A549 (cell line): ENCODE results near the gene SVOPL. TPM values are rescaled to one million over a fixed set of nuclear protein-coding genes. Genes with fewer than 3 reads are reported as not detected.

ENCODE experiments used
- ATAC-seq, 2 experiments: fragments of 200-7000 bp in 1 of 2; fragments of >200 bp in 1 of 2; cut with Nextera tagmentation in 1 of 2; cut with Tn5 transposase in 1 of 2; 3 replicates each; pipeline versions ENCODE4 v1.8.0 to v1.9.1; 2018 to 2020; ENCODE audit warnings: mild to moderate bottlenecking in 1 of 2, moderate library complexity in 1 of 2
- CTCF ChIA-PET: fragments of 300-600 bp; sonication (Branson Sonifier 250); formaldehyde crosslinking; extraction: SDS; loops from one replicate; lab custom pipeline; 2021; ENCODE audit warnings: antibody characterized with exemption, inconsistent platforms; lab: Yijun Ruan, JAX
- POLR2A ChIA-PET: fragments of 350-600 bp; formaldehyde crosslinking; extraction: SDS; loops from one replicate; lab custom pipeline; 2021; ENCODE audit warnings: antibody characterized with exemption, inconsistent platforms; lab: Yijun Ruan, JAX
- DNase-seq, 2 experiments: peaks; one replicate each; pipeline versions ENCODE4 v3.0.0 to v3.0.0-alpha.2; 2011 to 2016; ENCODE audit warnings: low read depth in 1 of 2, low spot score in 1 of 2
- FAIRE-seq: peaks from 2 replicates; lab custom pipeline; 2011; peaks lifted over from hg19 to GRCh38; lab: Jason Lieb, UNC
- H3K27ac ChIP-seq, 2 experiments: fragments of >200 bp; sonication (Bioruptor Twin); formaldehyde crosslinking; 3 replicates each; pipeline ENCODE4 v1.5.1; 2016 to 2017
- H3K4me1 ChIP-seq: fragments of >200 bp; sonication (Bioruptor Twin); formaldehyde crosslinking; 3 replicates; pipeline ENCODE4 v1.6.1; 2016
- H3K4me2 ChIP-seq: fragments of >200 bp; sonication (Bioruptor Twin); formaldehyde crosslinking; 3 replicates; pipeline ENCODE4 v1.6.1; 2016
- H3K4me3 ChIP-seq: fragments of >200 bp; sonication (Bioruptor Twin); formaldehyde crosslinking; 3 replicates; pipeline ENCODE4 v1.5.1; 2016
- H3K9me3 ChIP-seq: fragments of >200 bp; sonication (Bioruptor Twin); formaldehyde crosslinking; 3 replicates; pipeline ENCODE4 v1.6.1; 2016
- CBX8 ChIP-seq: fragments of 200-600 bp; sonication (generic); IDR thresholded peaks from 2 replicates; pipeline ENCODE4 v1.6.1; 2016
- CHD2 ChIP-seq: fragments of 150-350 bp; IDR thresholded peaks from 2 replicates; pipeline ENCODE4 v1.6.1; 2014; ENCODE audit warnings: low read length; ENCODE audit not compliant: partially characterized antibody
- EP300 ChIP-seq, 2 experiments: fragments of >200 bp; sonication (Bioruptor Twin); formaldehyde crosslinking; IDR thresholded peaks; 2 replicates in 1 of 2; 3 replicates in 1 of 2; pipeline ENCODE4 v1.6.1; 2016 to 2017
- FOSB ChIP-seq: fragments of 250-450 bp; sonication (Bioruptor Pico); IDR thresholded peaks from 2 replicates; pipeline ENCODE4 v1.5.0; 2020; ENCODE audit warnings: mild to moderate bottlenecking, moderate library complexity
- JUN ChIP-seq, 2 experiments: fragments of >200 bp; sonication (Bioruptor Twin); formaldehyde crosslinking; IDR thresholded peaks; 2 replicates in 1 of 2; 3 replicates in 1 of 2; pipeline ENCODE4 v1.6.1; 2016 to 2017
- JUNB ChIP-seq: fragments of >200 bp; sonication (Bioruptor Twin); formaldehyde crosslinking; IDR thresholded peaks from 2 replicates; pipeline ENCODE4 v1.6.1; 2016
- KDM5A ChIP-seq: fragments of 200-600 bp; sonication (generic); IDR thresholded peaks from 2 replicates; pipeline ENCODE4 v1.6.1; 2016; ENCODE audit warnings: antibody characterized with exemption, mild to moderate bottlenecking
- MAZ ChIP-seq: fragments of 150-350 bp; IDR thresholded peaks from 2 replicates; pipeline ENCODE4 v1.6.1; 2014; ENCODE audit warnings: antibody characterized with exemption, low read depth, low read length, borderline replicate concordance
- MYC ChIP-seq: IDR thresholded peaks from 2 replicates; pipeline ENCODE4 v1.6.1; 2012; ENCODE audit warnings: mild to moderate bottlenecking, inconsistent platforms, low read length, improper control_type of control experiment, borderline replicate concordance
- NFE2L2 ChIP-seq: fragments of 150-350 bp; conservative IDR thresholded peaks from 2 replicates; pipeline ENCODE4 v1.6.1; 2014; ENCODE audit warnings: low read length
- NPAS2 ChIP-seq: fragments of 250-450 bp; sonication (Bioruptor Pico); IDR thresholded peaks from 2 replicates; pipeline ENCODE4 v1.8.0; 2022; ENCODE audit warnings: mild to moderate bottlenecking, moderate library complexity, borderline replicate concordance
- NR3C1 ChIP-seq: fragments of >200 bp; sonication (Bioruptor Twin); formaldehyde crosslinking; IDR thresholded peaks from 3 replicates; pipeline ENCODE4 v1.6.1; 2017
- PHF8 ChIP-seq: fragments of 200-600 bp; sonication (generic); IDR thresholded peaks from 2 replicates; pipeline ENCODE4 v1.6.1; 2016; ENCODE audit warnings: low read depth, mild to moderate bottlenecking, antibody characterized with exemption, moderate library complexity, borderline replicate concordance
- RAD21 ChIP-seq, 2 experiments: fragments of >200 bp in 1 of 2; sonication (Bioruptor Twin) in 1 of 2; formaldehyde crosslinking in 1 of 2; IDR thresholded peaks in 1 of 2; conservative IDR thresholded peaks in 1 of 2; 2 replicates in 1 of 2; 3 replicates in 1 of 2; pipeline ENCODE4 v1.6.1; 2012 to 2018; ENCODE audit warnings: inconsistent platforms in 1 of 2
- RFX5 ChIP-seq: fragments of 450-650 bp; IDR thresholded peaks from 2 replicates; pipeline ENCODE4 v1.7.1; 2014; ENCODE audit warnings: antibody characterized with exemption, mild to moderate bottlenecking, moderate library complexity
- SREBF2 ChIP-seq: fragments of 450-650 bp; IDR thresholded peaks from 2 replicates; pipeline ENCODE4 v1.6.1; 2014; ENCODE audit warnings: mild to moderate bottlenecking, moderate library complexity
- TP53 ChIP-seq: fragments of 250-450 bp; sonication (Bioruptor Pico); IDR thresholded peaks from 2 replicates; pipeline ENCODE4 v1.5.0; 2021; ENCODE audit warnings: mild to moderate bottlenecking, moderate library complexity
- ZNF302 ChIP-seq: fragments of 250-450 bp; sonication (Bioruptor Pico); IDR thresholded peaks from 2 replicates; pipeline ENCODE4 v1.9.0; 2021; ENCODE audit warnings: inconsistent platforms, mild to moderate bottlenecking, moderate library complexity
- WGBS: methylation state at CpG from one replicate; pipeline ENCODE4 v1.1.6; 2017; ENCODE audit errors: missing lambda C conversion rate; 5-methylcytosine and 5-hydroxymethylcytosine counted together
- polyA plus RNA-seq, 4 experiments: library from polyadenylated mRNA; depleted of rRNA in 3 of 4; stranded (reverse); fragments of >200 nt; fragmentation: RNase III in 1 of 4; extraction: RNeasy Plus Mini Kit Qiagen cat#74134 plus additional on column Dnase treatment in 1 of 4; gene quantifications; 2 replicates in 3 of 4; 3 replicates in 1 of 4; pipeline ENCODE4 v1.2.3, GENCODE V29; 2011 to 2017
- TF ChIP-seq, protein P1 (sequence below): fragments of 250-450 bp; sonication (Bioruptor Pico); IDR thresholded peaks from 2 replicates; pipeline ENCODE4 v1.5.0; 2020; ENCODE audit warnings: low read depth, mild to moderate bottlenecking, moderate library complexity
- TF ChIP-seq, protein P2 (sequence below): fragments of 200-600 bp; sonication (generic); IDR thresholded peaks from 2 replicates; pipeline ENCODE4 v1.6.1; 2016; ENCODE audit warnings: antibody characterized with exemption, mild to moderate bottlenecking, moderate library complexity
- TF ChIP-seq, protein P3 (sequence below): fragments of 250-450 bp; sonication (Bioruptor Pico); IDR thresholded peaks from 2 replicates; pipeline ENCODE4 v1.5.0; 2021; ENCODE audit warnings: mild to moderate bottlenecking, moderate library complexity, borderline replicate concordance

SVOPL gene
- polyA plus RNA-seq, 2 of the 4 experiments (the other 2 are of a cell fraction): 0.21 TPM; not detected in 1

DNA sequence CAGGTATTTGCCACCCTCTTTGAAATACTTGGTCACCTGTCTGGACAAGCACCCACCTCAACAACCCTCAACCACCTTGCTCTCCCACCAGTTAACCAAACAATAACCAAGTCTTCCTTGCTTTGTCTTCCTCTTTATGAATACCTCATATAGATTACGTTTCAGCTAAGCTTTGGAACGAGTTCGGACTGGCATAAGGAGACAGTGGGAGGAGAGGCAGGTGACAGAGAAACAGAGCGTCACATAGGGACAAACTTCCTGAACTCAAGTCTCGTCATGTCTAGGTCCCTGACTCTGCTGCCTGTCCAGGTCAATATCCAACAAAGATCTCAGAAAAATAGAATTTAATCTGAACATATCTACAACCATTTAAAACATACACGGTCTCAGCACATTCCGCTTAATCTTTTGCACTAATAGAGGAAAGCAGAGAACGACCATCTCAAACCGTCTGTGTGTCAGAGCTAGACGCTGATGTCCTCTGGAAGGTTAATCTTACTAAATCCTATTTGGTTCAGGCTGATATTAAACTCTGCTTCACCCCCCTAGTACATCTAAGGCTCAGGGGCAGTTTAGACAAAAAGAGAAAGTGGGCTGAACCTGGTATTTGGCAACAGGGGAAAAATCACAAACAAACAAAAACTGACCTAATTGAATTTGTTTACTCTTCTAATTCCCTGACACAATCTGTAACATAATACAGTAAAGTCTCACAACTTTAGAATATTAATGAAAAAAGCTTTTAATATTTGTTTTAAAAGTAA lies 26.4 kb upstream of the SVOPL start:
- POLR2A ChIA-PET: no interaction called here
- FAIRE-seq: no peak
- Histone ChIP-seq H3K9me3 (no peaks in the 10 kb centered on the region), H3K4me1 (no peaks in the 10 kb centered on the region), H3K4me3 (no peak overlapping the region), H3K4me2 (no peak overlapping the region), H3K27ac (no peak overlapping the region)
- no peak for ATAC-seq
- CTCF ChIA-PET: interaction anchor here (0.9 to 2.7 kb wide), 2 partner anchors 11 to 15 kb away, joined by 3 to 15 read pairs; no protein-coding TSS in a partner anchor
- no peak for DNase-seq
- WGBS: 66% methylated on average over 10 of the region's 10 CpGs
- TF ChIP-seq NPAS2 (CRISPR knock-in tag) (no peak), FOSB (CRISPR knock-in tag) (no peak), JUN (IDR thresholded peaks at IDR 0.05) (no peak), TP53 (CRISPR knock-in tag) (no peak), JUNB (no peak), MYC (no peak), RAD21 (conservative IDR thresholded peaks at IDR 0.05 in 1 of 2, IDR thresholded peaks at IDR 0.05 in 1 of 2) (no peak), NFE2L2 (no peak), PHF8 (no peak), SREBF2 (no peak), CHD2 (no peak), RFX5 (no peak)
- TF ChIP-seq, protein P1, sequence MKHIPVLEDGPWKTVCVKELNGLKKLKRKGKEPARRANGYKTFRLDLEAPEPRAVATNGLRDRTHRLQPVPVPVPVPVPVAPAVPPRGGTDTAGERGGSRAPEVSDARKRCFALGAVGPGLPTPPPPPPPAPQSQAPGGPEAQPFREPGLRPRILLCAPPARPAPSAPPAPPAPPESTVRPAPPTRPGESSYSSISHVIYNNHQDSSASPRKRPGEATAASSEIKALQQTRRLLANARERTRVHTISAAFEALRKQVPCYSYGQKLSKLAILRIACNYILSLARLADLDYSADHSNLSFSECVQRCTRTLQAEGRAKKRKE: no peak
- TF ChIP-seq, protein P2, sequence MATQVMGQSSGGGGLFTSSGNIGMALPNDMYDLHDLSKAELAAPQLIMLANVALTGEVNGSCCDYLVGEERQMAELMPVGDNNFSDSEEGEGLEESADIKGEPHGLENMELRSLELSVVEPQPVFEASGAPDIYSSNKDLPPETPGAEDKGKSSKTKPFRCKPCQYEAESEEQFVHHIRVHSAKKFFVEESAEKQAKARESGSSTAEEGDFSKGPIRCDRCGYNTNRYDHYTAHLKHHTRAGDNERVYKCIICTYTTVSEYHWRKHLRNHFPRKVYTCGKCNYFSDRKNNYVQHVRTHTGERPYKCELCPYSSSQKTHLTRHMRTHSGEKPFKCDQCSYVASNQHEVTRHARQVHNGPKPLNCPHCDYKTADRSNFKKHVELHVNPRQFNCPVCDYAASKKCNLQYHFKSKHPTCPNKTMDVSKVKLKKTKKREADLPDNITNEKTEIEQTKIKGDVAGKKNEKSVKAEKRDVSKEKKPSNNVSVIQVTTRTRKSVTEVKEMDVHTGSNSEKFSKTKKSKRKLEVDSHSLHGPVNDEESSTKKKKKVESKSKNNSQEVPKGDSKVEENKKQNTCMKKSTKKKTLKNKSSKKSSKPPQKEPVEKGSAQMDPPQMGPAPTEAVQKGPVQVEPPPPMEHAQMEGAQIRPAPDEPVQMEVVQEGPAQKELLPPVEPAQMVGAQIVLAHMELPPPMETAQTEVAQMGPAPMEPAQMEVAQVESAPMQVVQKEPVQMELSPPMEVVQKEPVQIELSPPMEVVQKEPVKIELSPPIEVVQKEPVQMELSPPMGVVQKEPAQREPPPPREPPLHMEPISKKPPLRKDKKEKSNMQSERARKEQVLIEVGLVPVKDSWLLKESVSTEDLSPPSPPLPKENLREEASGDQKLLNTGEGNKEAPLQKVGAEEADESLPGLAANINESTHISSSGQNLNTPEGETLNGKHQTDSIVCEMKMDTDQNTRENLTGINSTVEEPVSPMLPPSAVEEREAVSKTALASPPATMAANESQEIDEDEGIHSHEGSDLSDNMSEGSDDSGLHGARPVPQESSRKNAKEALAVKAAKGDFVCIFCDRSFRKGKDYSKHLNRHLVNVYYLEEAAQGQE: no peak

DNA sequence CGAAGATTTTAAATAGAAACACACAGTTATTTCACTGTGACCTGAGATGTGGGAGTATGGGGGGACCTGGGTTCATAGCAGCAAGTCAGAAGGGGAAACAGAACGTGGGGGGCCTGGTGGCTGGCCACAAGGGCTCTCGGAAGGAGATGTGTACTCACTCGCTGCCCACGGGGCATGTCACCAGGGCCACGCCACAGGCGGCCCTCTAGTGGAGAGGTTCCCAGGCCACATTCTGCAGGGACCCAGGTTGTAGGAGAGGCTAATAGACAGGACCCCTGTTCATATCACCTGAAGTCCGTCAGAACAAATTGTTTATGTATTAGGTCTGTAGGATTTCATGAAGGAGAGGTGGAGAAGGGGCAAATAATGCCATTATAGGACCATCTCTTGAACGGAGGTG lies 25.1 kb upstream of the SVOPL start:
- FAIRE-seq: no peak
- H3K4me2 ChIP-seq: no peak overlapping the region
- TF ChIP-seq KDM5A: no peak
- TF ChIP-seq RAD21 (conservative IDR thresholded peaks at IDR 0.05 in 1 of 2, IDR thresholded peaks at IDR 0.05 in 1 of 2): 0 out of 5 replicates have a peak, but pooled peaks of 1 of the 2 experiments have one; percentile 5
- TF ChIP-seq, all 56 proteins: peak for 1
- Histone ChIP-seq H3K27ac (no peak overlapping the region), H3K4me3 (no peak overlapping the region), H3K9me3 (no peaks in the 10 kb centered on the region), H3K4me1 (no peaks in the 10 kb centered on the region)
- ATAC-seq (peak; percentile 71 to 81; a peak in 4 of 6 replicates), DNase-seq (peak in 1 of 2 experiments; percentile 29)
- 40% methylated on average over 9 of the region's 9 CpGs for WGBS
- ChIA-PET POLR2A (no interaction called here), CTCF (interaction anchor here (2.7 kb wide), 1 partner anchor 12 kb away, joined by 15 read pairs; no protein-coding TSS in a partner anchor)

DNA sequence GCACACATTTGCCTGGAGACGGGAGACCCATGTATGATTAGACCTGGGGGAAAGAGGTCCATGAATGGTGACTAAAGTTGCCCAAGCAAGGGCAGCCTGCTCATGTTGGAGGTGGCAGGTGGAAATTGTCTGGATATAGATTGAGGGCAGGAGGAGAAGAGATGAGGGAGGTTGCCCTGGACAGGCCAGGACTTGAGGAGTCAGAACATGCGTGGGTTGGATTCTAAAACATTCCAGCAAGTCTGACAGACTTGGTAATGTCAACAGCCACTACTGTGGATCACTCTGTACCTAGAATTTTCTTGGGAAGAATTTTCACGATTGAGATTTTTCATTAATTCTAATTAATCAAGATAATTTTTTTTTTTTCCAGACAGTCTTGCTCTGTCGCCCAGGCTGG lies 19.1 kb upstream of the SVOPL start:
- TF ChIP-seq NR3C1: no peak
- no peak for TF ChIP-seq KDM5A
- no peak for TF ChIP-seq CBX8
- no peak for TF ChIP-seq EP300 (IDR thresholded peaks at IDR 0.05)
- TF ChIP-seq FOSB (CRISPR knock-in tag): no peak
- TF ChIP-seq ZNF302 (CRISPR knock-in tag): no peak
- TF ChIP-seq, protein P3, sequence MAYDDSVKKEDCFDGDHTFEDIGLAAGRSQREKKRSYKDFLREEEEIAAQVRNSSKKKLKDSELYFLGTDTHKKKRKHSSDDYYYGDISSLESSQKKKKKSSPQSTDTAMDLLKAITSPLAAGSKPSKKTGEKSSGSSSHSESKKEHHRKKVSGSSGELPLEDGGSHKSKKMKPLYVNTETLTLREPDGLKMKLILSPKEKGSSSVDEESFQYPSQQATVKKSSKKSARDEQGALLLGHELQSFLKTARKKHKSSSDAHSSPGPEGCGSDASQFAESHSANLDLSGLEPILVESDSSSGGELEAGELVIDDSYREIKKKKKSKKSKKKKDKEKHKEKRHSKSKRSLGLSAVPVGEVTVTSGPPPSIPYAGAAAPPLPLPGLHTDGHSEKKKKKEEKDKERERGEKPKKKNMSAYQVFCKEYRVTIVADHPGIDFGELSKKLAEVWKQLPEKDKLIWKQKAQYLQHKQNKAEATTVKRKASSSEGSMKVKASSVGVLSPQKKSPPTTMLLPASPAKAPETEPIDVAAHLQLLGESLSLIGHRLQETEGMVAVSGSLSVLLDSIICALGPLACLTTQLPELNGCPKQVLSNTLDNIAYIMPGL (CRISPR knock-in tag): no peak
- no peak for TF ChIP-seq MAZ
- TF ChIP-seq, protein P1: no peak
- ATAC-seq (no peak), FAIRE-seq (no peak), DNase-seq (no peak)
- 58% methylated on average over 4 of the region's 4 CpGs for WGBS
- no peak overlapping the region for H3K4me2 ChIP-seq
- POLR2A ChIA-PET: no interaction called here
- no peaks in the 10 kb centered on the region for H3K9me3 ChIP-seq
- no peak overlapping the region for H3K27ac ChIP-seq
- CTCF ChIA-PET: no interaction called here
- H3K4me3 ChIP-seq: no peak overlapping the region
- H3K4me1 ChIP-seq: no peaks in the 10 kb centered on the region
